Kidney (tissue), 14 donors: Measurements from ENCODE around the gene PLEKHA6. TPM values are rescaled to one million over a fixed set of nuclear protein-coding genes. Genes with fewer than 3 reads are reported as not detected.

Experiments
- DNase-seq, 5 donors: peaks; one replicate each; pipeline ENCODE4 v3.0.0-alpha.2; 2013 to 2020
- FAIRE-seq: peaks from 2 replicates; lab custom pipeline; 2012; peaks lifted over from hg19 to GRCh38; lab: Jason Lieb, UNC
- H3K27ac ChIP-seq, 2 donors: one replicate each; pipeline ENCODE4 v1.7.0; 2013; ENCODE audit warnings: low read depth in 2 of 2, low read length in 2 of 2, inconsistent platforms in 1 of 2
- H3K27me3 ChIP-seq: one replicate; pipeline ENCODE4 v1.7.1; 2013; ENCODE audit warnings: low read length, inconsistent platforms; ENCODE audit not compliant: control insufficient read depth, insufficient read depth
- H3K36me3 ChIP-seq, 3 donors: one replicate each; pipeline versions ENCODE4 v1.7.0 to v1.7.1; 2013; ENCODE audit warnings: low read length in 3 of 3, control low read depth in 1 of 3, inconsistent platforms in 1 of 3; ENCODE audit not compliant: insufficient read depth in 3 of 3, control insufficient read depth in 2 of 3
- H3K4me1 ChIP-seq, 3 donors: one replicate each; pipeline versions ENCODE4 v1.7.0 to v1.7.1; 2013; ENCODE audit warnings: low read length in 3 of 3, inconsistent platforms in 1 of 3, low read depth in 1 of 3; ENCODE audit not compliant: control insufficient read depth in 2 of 3, insufficient read depth in 2 of 3
- H3K4me3 ChIP-seq, 3 donors: one replicate each; pipeline versions ENCODE4 v1.7.0 to v1.8.1; 2013; ENCODE audit warnings: low read length in 3 of 3, control low read depth in 1 of 3, inconsistent platforms in 1 of 3
- H3K9ac ChIP-seq, 3 donors: one replicate each; pipeline versions ENCODE4 v1.7.0 to v1.7.1; 2013; ENCODE audit warnings: low read length in 3 of 3, control low read depth in 1 of 3, inconsistent platforms in 1 of 3
- H3K9me3 ChIP-seq, 3 donors: one replicate each; pipeline versions ENCODE4 v1.7.0 to v1.7.1; 2013; ENCODE audit warnings: low read length in 3 of 3, control low read depth in 1 of 3, inconsistent platforms in 1 of 3; ENCODE audit not compliant: control insufficient read depth in 2 of 3, insufficient read depth in 1 of 3
- CTCF ChIP-seq: IDR thresholded peaks from 3 replicates; pipeline ENCODE4 v1.5.1; 2012; ENCODE audit warnings: mild to moderate bottlenecking, moderate library complexity, borderline replicate concordance; ENCODE audit not compliant: insufficient read depth; ENCODE audit errors: extremely low read depth
- intact Hi-C: fragments of 100-400 bp; cut with DNase I; formaldehyde crosslinking; loops from one replicate; pipeline ENCODE4 v1.11.1; 2022
- polyA plus RNA-seq: library from polyadenylated mRNA; stranded (reverse); fragments of 350-450 nt; fragmentation: Illumina TruSeq; extraction: RNeasy Lipid Tissue Mini Kit (QIAGEN cat#74804); gene quantifications from one replicate; pipeline ENCODE4 v1.2.3, GENCODE V29; 2014; ENCODE audit warnings: low read depth, low replicate concordance; ENCODE audit not compliant: insufficient read depth
- total RNA-seq: library from RNA; stranded (reverse); fragmentation: NEBNext Ultra II Directional; extraction: Animal tissue kit (Norgen Biotek cat#: 25700); gene quantifications from one replicate; pipeline ENCODE4 v1.2.1, GENCODE V29; 2021
- donor health status: control.
- donor health status: control.
- donor health status: control.
- donor health status: control.
- donor health status: control.
- donor health status: DM: yes; HTN: yes; CAD: no.
- donor health status: Normal renal cell carcinoma (clear cell type).

Gene PLEKHA6
- total and polyA plus RNA-seq, 2 donors from 2014 or later = 17.5 to 65.1 TPM

- Histone ChIP-seq H3K27ac (no peak overlapping the region), H3K4me3 (no peak overlapping the region), H3K9ac (no peak overlapping the region), H3K4me1 (peaks cover 2 to 15% (median 14%) of the 10 kb centered on the region in 3 donors), H3K9me3 (no peaks in the 10 kb centered on the region), H3K27me3 (no peaks in the 10 kb centered on the region), H3K36me3 (no peaks in the 10 kb centered on the region)
- intact Hi-C loops = no loop called here
- DNase-seq (no peak), FAIRE-seq (no peak)
- no peak for TF ChIP-seq CTCF
Observed at GRCh38 chr1:204301171-204301957, 58.4 kb downstream of the PLEKHA6 start.

GRCh38 chr1:204299814-204300365 is 59.8 kb downstream of the PLEKHA6 start:
- no peak overlapping the region for H3K4me3 ChIP-seq
- no peak overlapping the region for H3K9ac ChIP-seq
- FAIRE-seq = no peak
- intact Hi-C loops = no loop called here
- H3K36me3 ChIP-seq = no peaks in the 10 kb centered on the region
- H3K9me3 ChIP-seq = no peaks in the 10 kb centered on the region
- TF ChIP-seq CTCF = no peak
- H3K4me1 ChIP-seq = peaks cover 2 to 25% (median 22%) of the 10 kb centered on the region in 3 donors
- DNase-seq = no peak
- no peak overlapping the region for H3K27ac ChIP-seq
- H3K27me3 ChIP-seq = no peaks in the 10 kb centered on the region

- TF ChIP-seq CTCF = no peak
- Histone ChIP-seq H3K36me3 (no peaks in the 10 kb centered on the region), H3K4me1 (peaks cover 2 to 25% (median 20%) of the 10 kb centered on the region in 3 donors), H3K9me3 (no peaks in the 10 kb centered on the region), H3K27ac (no peak overlapping the region), H3K9ac (no peak overlapping the region), H3K27me3 (no peaks in the 10 kb centered on the region), H3K4me3 (no peak overlapping the region)
- DNase-seq (peak; percentile 78 to 94 (median 84)), FAIRE-seq (no peak)
- intact Hi-C loops = no loop called here
Observed at GRCh38 chr1:204296431-204296988, 63.2 kb downstream of the PLEKHA6 start.
